GM12892 (cell line): Measurements from ENCODE around the gene OR5AR1.

Experiments used
- POLR2A ChIP-seq: IDR thresholded peaks from 2 replicates; pipeline ENCODE4 v1.6.1; 2011; ENCODE audit warnings: low read depth, low read length, control low read depth
- TAF1 ChIP-seq: IDR thresholded peaks from 2 replicates; pipeline ENCODE4 v1.6.1; 2011; ENCODE audit warnings: low read depth, mild to moderate bottlenecking, control low read depth, low read length, borderline replicate concordance

- TF ChIP-seq POLR2A (no peak), TAF1 (no peak)
These were observed 42.4 kb downstream of the OR5AR1 start for GRCh38 chr11:56705784-56706396.
